Daoy (cell line): ENCODE data around the gene HIP1. TPM values are rescaled to one million over a fixed set of nuclear protein-coding genes. Genes with fewer than 3 reads are reported as not detected.
"Not testable (repeated sequence)": the region's sequence is repeated elsewhere in the genome, so short reads cannot be mapped to it uniquely, and the experiment has no call there.

Experiments used
- DNase-seq: peaks from one replicate; pipeline ENCODE4 v3.0.0-alpha.2; 2015; ENCODE audit warnings: low read depth
- total RNA-seq: library from RNA; depleted of rRNA; stranded (reverse); fragments of >200 nt; shearing (Covaris generic); gene quantifications from 2 replicates; pipeline ENCODE4 v1.2.3, GENCODE V29; 2014

Gene HIP1
- total RNA-seq, 1 experiment from 2014 or later: 12.3 TPM

DNA sequence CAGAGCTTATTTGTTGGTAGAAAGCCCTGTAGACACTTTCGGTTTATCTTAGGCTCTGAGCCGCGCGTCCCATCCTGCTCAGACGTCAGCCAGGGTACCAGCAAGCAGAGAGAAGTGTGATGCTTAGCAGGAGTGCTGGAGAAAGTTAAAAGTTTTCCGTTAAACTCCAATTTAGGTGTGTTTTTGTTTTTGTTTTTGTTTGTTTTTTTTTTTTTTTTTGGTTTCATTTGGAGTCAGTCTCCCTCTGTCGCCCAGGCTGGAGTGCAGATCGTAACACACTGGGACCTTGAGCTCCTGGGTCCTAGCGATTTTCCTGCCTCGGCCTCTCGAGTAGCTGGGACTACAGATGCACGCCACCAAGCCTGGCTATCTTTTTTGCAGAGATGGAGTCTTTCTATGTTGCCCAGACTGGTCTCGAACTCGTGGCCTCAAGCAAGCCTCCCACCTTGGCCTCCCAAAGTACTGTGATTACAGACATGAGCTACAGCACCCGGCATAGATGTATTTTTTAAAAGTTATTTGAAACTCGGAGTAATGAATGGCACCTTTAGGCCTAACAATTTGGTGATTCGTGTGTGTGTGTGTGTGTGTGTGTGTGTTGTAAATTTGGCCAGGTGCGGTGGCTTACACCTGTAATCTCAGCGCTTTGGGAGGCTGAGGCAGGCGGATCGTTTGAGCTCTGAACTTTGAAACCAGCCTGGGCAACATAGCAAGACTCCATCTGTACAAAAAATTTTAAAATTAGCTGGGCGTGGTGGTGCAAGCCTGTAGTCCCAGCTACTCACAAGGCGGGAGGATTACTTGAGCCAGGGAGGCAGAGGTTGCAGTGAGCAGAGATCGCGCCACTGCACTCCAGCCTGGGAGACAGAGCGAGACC, 1.3 kb upstream of the HIP1 start:
- no peak for DNase-seq

DNA sequence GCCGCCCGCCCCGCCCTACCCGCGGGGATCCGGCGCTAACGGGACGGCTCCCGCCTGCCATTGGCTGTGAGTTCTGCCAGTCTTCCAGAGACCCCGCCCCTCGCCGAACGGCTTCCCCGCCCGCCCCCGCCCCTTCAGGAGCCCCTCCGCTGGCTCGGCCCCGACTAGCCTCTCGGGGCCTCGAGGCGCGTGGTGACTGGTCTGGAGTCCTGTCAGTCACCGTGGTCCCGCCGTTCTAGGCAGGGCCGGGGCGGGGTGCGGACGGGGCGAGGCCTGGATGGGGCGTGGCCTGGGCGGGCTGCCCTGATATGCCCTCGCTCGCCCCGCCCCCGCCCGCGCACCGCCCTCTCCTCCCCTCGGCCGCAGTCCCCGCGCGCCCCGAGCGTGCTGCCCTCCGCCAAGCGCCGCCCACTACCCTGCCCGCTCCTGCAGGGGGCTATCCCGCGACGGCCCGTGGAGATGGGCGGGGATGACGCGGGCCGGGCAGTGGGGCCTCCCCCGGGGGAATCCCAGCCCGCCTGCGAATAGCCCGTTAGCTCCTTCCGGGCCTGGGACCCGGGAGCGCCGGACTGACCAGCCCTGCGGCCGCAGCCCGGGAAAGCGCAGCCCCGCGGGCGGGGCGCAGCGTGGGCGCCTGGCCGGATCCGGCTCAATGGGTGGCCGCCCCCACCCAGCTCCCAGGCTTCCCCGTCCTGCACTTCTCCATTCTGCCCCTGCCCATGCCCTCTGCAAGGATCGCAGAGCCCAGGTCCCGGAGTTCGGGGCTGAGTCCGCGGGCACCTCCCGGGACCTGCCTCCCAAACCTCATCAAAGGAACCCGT, 444 bp upstream of the HIP1 start:
- peak; percentile 99 for DNase-seq

DNA sequence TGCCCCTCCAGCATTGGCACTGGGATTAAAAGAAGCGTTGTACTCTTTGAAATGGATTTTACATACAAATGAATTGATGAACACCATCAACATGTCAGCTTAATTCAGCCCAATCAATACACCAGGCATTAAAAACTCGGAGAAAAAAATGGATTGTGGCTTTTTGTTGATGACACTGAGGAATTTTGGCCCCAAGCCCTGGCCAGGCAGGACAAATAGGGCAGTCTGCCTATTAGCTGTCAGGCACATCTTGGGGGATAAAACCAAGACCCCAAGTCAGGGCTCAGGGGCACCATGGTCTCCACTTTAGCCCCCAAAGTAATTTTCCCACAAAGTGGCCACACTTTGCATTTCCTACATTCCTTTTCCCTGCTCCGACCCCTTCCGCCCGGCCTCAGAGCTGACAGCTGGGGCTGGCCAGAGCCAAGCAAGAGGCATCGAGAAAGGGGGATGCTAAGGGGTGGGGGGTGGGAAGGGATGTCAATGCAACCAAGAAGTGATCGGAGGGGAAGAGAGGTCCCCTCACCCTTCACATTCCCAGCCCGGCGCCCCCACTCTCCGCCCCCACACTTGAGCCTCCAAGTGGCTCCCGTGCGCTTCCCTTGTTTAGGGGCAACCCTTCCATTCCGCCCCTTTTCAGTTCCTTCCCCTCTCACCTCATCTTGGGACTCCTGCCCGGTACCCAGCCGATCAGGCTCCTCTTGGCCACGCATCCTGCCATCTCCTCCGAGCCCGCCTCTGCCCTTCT, 711 bp downstream of the HIP1 start:
- DNase-seq: peak; percentile 13

DNA sequence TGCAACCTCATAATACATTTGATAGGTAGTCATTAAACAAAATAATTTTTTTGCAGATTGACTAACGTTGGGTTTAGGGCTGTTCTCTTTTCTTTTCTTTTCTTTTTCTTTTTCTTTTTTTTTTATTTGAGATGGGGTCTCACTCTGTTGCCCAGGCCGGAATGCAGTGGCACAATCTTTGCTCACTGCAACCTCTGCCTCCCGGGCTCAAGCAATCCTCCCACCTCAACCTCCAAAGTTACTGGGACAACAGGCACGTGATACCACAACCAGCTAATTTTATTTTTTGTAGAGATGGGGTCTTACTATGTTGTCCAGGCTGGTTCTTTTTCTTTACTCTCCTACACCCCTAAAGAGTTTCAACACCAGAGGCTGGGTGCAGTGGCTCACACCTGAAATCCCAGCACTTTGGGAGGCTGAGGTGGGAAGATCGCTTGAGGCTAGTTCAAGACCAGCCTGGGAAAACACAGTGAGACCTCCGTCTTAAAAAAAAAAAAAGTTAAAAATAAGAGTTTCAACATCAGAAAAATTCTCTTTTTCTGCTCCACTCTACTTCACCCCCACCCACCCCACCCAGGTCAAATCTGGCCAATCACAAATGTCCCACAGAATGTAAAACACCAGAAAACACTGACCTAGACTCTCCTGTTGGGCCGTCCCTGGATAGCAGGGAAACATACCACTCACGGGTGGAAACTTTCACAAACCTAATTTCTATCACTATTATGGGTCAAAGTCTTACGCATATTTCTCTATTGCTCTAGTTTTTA, 3.0 kb downstream of the HIP1 start:
- DNase-seq: no peak

DNA sequence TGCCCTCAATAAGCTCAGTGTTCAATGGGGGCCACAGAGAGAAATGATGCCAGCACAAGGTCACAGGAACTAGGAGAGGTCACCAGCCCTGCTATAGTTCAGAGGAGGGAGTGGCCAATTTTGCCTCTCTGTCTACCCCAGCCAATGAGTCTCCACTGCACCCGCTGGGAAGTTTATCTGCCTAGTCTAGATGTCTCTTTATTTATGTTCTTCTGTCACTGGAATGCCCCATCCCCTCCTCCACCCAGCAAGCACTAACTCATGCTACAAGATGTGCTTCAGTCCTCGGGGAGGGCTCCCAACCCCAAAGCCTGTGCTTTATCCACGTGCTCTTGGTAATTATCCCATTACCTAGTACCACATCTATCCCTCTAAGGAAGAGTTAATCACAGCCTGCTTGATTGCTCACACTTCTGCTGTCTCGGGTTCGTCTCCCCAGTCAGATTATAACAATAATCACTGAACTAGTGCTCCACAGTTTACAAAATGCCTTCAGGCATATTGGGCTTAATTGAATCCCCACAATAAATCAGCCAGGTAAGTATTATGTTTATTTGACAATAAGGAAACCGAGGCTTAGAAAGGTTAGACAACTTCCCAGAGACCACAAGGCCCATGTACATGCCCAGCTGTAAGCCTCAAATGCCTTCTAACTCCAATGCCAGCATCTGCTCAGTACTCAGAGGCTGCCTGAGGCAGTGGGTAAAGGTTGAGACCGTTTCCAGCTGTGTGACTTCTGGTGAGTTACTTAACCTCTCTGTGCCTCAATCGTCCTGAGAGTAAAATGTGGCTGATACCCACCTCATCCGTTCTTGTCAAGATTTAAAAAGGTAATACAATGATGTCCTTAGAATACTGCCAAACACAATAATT, 3.9 kb downstream of the HIP1 start:
- peak; percentile 80 for DNase-seq

DNA sequence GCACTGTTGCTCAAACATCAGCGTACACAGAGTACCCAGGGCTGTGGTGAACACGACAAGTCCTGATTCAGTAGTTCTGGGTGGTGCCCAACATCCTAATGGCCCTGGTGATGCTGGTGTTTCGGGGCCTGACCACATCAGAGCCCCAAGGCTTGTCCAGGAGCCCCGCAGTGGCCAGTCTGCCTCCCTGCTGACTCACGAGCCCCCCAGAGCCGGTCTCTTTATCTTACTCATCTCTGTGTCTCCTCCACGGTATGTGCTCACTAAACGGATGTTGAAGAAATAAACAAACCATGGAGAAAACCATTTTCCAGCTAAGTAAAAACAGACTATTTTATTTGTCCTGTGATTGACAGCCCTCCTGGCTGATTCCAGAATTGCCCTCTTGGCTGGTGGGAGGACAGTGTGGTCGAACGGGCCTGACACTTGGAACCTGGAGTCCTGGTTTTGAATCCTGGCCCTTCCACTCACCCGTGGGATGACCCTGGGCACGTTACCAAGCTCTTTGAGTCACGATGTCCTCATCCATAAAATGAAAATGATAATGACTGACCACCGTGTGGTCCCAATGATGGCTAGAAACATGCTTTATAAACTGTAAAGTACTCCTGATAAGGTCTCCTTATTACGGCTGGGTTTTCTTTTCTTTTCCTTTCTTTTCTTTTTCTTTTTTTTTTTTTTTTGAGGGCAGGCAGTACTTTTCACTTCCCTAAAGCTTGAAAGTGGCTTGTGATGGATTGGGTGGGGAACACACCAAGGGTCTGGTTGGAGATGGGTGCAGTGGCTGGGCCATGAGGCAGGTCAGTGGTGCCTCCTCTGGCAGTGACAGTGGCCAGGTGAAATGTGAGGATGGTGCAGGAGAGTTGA, 5.7 kb downstream of the HIP1 start:
- peak; percentile 93 for DNase-seq

DNA sequence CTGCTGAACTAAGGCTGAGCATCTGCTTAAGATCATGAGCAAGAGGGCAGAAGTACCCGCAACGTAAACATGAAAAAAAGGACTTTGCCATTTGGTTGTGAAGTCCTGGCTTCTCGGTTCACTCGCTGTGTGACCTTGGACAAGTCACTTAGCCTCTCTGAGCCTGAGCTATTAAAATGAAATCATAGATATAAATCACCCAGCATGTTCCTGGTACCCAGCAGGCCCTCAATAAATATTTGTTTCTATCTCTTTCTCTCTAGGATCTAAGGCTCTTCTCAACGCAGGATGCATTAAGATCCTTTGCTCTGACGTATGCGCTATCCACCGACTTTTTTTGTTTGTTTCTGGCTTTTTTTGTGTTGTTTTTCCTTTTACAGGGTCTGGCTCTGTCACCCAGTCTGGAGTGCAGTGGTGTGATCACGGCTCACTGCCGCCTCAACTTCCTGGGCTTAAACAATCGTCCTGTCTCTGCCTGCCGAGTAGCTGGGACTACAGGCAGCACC, 6.7 kb downstream of the HIP1 start:
- DNase-seq: no peak

DNA sequence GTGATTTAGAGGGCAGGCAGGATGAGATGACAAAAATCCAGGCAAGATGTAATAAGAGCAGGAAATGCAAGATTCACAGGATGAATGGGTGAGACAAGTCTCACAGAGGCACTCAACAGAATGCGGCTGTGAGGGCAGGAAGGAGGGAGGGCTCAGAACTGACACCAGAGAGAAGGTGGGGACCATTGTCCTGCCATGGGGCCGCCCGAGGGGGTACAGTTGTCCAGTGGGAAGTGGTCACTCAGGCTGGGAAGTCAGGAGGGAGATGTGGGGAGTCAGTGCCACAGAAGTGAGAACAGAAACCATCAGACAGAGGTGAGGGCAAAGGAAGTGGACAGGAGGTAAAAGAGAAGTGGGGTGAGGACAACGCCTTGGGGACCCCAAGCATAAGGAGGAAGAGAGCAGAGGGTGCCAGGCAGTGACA, 8.9 kb downstream of the HIP1 start:
- DNase-seq: no peak

DNA sequence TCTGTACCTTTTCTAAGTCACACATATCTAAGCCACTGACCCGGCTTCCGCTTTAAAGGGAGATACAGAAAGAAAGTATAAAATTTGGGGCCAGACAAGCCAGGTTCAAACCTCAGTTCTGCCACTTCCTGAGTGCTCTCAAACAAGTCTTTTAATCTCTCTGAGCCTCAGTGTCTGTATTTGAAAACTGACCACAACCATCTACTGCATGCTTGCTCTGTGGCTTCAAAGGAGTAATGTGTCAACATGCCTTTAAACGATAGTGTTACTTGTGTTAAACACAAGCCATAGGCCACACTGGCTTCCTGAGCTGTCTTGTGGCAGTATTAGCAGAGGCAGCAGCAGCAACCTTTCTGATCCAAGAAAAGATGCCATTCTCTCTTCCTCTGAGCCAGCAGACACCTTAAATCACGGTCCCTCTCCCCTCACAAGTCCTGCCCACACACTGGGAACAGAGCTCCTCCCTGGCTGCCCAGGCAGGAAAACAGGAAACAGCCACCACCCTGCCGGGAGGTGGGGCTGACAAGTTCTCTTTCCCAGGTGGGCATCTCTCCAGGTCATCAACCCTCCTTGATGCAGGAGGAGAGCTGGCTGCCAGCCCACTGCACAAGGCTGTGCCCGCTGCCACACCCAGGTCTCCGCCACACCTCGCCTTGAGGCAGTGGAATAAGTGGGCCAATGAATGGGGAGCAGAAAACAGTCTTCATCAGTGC, 10.7 kb downstream of the HIP1 start:
- DNase-seq: peak; percentile 42

DNA sequence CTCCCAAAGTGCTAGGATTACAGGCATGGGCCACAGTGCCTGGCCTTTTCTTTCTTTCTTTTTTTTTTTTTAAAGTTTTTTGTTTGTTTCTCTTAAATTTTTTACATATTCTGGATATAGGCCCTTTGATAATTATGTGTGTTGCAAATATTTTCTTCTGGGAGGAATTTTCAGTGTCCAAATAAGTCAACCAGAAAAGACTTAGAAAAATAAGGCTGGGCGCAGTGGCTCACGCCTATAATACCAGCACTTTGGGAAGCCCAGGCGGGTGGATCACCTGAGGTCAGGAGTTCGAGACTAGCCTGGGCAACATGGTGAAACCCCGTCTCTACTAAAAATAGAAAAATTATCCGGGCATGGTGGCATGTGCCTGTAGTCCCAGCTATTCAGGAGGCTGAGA, 11.4 kb downstream of the HIP1 start:
- DNase-seq: not testable (repeated sequence)

DNA sequence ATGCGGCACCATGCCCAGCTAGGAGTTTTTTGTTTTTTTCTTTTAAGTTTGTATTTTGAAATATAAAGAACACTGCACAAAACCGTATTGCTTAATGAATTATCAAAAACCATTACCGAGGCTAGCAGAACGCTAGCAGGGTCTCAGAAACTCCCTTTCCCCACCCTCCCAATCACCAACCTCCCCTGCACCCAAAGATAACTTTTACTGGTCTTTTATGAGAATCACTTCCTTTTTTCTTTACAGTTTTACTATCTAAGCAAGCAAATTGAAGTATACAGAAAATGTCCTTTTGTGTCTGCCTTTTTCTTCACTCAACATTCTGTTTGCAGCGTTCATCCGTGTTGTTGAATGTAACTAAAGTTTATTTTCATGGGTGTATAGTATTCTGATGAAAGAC, 13.4 kb downstream of the HIP1 start:
- DNase-seq: no peak

DNA sequence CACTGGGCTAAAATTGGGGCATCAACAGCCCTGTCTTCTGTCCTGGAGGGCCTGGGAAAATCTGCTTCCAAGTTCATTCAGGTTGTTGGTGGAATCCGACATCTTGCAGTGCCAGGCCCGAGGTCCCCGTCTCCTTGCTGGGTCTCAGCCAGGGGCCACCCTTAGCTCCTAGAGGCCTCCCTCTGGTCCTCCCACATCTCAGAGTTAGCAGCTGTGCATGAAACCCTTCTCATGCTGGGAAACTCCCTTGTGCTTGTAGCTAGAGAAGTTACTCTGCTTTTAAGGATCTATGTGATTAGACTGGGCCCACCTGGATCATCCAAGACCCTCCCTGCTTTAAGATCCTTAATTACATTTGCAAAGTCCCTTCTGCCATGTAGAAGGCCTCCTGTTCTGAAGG, 15.3 kb downstream of the HIP1 start:
- DNase-seq: no peak

DNA sequence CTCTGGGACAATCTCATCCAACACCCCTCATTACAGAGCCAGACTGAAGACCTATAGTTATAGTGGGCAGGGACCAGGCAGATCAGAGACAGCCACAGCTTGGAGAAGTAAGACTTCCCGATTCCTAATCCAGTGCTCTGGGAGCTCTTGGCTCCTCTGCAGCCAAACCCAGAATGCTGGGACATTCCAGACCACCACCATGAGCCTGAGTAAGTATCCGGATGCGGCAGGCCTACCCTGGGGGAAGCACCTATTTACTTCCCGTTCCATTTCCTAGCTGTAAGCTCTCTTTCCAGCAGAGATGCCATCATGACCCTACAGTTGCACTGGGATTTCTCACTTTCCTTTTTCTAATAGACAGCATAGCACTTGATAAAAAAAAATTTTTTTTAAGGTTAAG, 16.4 kb downstream of the HIP1 start:
- no peak for DNase-seq

DNA sequence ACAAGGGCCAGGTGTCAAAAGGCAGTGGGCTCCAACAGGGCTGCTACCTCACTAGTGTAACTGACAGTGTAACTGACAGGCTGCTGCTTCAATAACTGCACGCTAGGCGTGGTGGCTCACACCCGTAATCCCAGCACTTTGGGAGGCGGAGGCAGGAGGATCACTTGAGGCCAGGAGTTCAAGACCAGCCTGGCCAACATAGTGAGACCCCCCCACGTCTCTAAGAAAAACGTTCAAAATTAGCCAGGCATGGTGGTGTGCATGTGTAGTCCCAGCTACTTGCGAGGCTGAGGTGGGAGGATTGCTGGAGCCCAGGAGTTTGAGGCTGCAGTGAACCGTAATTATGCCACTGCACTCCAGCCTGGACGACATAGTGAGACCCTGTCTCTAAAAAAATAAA, 16.8 kb downstream of the HIP1 start:
- DNase-seq: not testable (repeated sequence)

DNA sequence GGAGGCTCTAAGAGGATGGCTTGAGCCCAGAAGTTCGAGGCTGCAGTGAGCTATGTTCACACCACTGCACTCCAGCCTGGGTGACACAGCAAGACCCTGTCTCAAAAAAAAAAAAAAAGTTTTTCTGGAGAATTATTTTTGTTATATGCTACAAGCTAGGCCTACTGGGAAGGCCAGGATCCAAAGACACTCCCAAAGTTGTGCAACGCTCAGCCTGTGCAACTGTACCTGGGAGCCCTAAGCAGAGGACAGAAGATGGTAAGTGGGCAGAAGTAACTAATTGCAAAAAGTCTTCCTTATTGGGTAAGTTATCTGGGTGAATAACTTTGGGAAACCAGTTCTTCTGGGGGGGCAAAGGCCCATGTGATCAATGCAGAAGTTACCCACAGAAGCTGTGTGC, 17.3 kb downstream of the HIP1 start:
- no peak for DNase-seq

DNA sequence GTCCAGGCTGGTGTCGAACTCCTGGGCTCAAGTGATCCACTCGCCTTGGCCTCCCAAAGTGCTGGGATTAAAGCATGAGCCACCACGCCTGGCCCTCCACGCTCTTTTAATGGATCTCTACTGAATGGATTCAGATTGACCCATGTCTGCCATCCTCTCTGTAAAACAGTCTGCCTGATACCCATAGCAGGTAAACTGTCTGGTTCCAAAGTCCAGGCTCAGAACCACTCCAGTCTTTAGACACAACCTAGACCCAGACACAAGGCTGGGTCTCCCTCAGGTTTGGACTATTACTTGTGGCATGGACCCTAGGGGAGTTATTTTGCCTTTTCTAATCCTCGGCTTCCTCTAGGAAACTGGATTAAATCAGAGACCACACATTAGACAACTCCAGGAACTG, 19.1 kb downstream of the HIP1 start:
- no peak for DNase-seq

DNA sequence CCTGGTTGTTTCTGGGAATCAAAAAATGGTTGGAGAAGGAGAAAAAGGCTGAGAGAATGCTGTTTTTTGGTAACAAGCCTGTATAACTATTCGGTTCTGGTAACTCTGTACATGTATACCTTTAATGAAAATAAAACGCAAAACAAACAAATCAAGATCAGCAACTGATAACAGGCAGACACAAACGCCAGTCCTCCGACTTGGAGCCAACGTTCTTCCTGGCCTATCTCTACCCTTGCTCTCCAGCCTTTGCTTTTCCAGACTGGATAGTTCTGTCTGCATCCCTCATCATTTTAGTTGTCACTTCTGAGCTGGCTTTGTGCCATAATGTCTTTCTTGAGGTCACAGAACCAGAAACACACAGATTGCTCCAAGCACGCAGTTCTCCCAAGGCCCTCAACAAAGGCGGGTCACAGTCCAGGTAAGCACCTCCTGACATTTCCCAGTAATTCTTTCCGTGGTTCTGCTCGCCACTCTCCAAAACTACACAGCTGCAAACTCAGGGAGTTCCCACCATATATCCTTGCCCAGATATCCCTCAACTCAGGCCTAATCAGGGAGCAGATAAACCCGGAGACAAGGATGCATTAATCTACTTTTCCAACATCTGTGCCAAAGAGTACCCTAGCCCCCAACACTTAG, 20.2 kb downstream of the HIP1 start:
- no peak for DNase-seq

DNA sequence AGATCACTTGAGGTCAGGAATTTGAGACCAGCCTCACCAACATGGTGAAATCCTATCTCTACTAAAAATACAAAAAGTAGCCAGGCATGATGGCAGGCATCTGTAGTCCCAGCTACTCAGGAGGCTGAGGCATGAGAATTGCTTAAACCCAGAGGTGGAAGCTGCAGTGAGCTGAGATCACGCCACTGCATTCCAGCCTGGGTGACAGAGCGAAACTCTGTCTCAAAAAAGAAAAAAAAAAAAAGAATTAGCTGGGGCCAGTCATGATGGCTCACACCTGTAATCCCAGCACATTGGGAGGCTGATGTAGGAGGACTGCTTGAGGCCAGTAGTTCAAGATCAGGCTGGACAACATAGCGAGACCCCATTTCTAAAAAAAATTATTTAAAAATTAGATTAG, 21.0 kb downstream of the HIP1 start:
- DNase-seq: not testable (repeated sequence)
